Osteocyte (in vitro differentiated cells): ENCODE data around the gene PLEKHO2. TPM values are rescaled to one million over a fixed set of nuclear protein-coding genes. Genes with fewer than 3 reads are reported as not detected.

Experiments used
- DNase-seq: peaks from one replicate; pipeline ENCODE4 v3.0.0; 2021; ENCODE audit warnings: mixed read lengths; ENCODE audit not compliant: unreplicated experiment; ENCODE audit errors: extremely low spot score
- H3K27ac Mint-ChIP-seq: one replicate; pipeline ENCODE4 v1.8.0; 2021; ENCODE audit warnings: mild to moderate bottlenecking, mixed read lengths; ENCODE audit not compliant: unreplicated experiment
- H3K27me3 Mint-ChIP-seq: one replicate; pipeline ENCODE4 v1.8.0; 2021; ENCODE audit warnings: mixed read lengths; ENCODE audit not compliant: unreplicated experiment
- H3K36me3 Mint-ChIP-seq: one replicate; pipeline ENCODE4 v1.8.0; 2021; ENCODE audit warnings: mixed read lengths; ENCODE audit not compliant: unreplicated experiment
- H3K4me1 Mint-ChIP-seq: one replicate; pipeline ENCODE4 v1.8.0; 2021; ENCODE audit warnings: mixed read lengths; ENCODE audit not compliant: unreplicated experiment
- H3K4me3 Mint-ChIP-seq: one replicate; pipeline ENCODE4 v1.8.0; 2021; ENCODE audit warnings: mild to moderate bottlenecking, moderate library complexity, mixed read lengths; ENCODE audit not compliant: unreplicated experiment
- H3K9me3 Mint-ChIP-seq: one replicate; pipeline ENCODE4 v1.8.0; 2021; ENCODE audit warnings: mixed read lengths; ENCODE audit not compliant: unreplicated experiment
- total RNA-seq: library from RNA; stranded (reverse); gene quantifications from 2 replicates; pipeline ENCODE4 v1.2.1, GENCODE V29; 2021
- TF ChIP-seq, protein P1 (sequence below): fragments of 200-600 bp; sonication (generic); IDR thresholded peaks from 2 replicates; pipeline ENCODE4 v1.5.0; 2021; ENCODE audit warnings: antibody characterized with exemption, mild to moderate bottlenecking, moderate library complexity

Gene PLEKHO2
- total RNA-seq, 1 donor from 2014 or later: 24.5 TPM

GRCh38 chr15:64895285-64896065 is 53.8 kb downstream of the PLEKHO2 start:
- no peaks in the 10 kb centered on the region for H3K27me3 Mint-ChIP-seq
- H3K4me1 Mint-ChIP-seq: peaks cover 67% of the 10 kb centered on the region
- TF ChIP-seq, protein P1, sequence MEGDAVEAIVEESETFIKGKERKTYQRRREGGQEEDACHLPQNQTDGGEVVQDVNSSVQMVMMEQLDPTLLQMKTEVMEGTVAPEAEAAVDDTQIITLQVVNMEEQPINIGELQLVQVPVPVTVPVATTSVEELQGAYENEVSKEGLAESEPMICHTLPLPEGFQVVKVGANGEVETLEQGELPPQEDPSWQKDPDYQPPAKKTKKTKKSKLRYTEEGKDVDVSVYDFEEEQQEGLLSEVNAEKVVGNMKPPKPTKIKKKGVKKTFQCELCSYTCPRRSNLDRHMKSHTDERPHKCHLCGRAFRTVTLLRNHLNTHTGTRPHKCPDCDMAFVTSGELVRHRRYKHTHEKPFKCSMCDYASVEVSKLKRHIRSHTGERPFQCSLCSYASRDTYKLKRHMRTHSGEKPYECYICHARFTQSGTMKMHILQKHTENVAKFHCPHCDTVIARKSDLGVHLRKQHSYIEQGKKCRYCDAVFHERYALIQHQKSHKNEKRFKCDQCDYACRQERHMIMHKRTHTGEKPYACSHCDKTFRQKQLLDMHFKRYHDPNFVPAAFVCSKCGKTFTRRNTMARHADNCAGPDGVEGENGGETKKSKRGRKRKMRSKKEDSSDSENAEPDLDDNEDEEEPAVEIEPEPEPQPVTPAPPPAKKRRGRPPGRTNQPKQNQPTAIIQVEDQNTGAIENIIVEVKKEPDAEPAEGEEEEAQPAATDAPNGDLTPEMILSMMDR: no peak
- DNase-seq: no peak
- H3K9me3 Mint-ChIP-seq: no peaks in the 10 kb centered on the region
- no peaks in the 10 kb centered on the region for H3K36me3 Mint-ChIP-seq
- H3K4me3 Mint-ChIP-seq: peak overlapping the region; percentile 14
- peak overlapping the region; percentile 86 for H3K27ac Mint-ChIP-seq

DNA sequence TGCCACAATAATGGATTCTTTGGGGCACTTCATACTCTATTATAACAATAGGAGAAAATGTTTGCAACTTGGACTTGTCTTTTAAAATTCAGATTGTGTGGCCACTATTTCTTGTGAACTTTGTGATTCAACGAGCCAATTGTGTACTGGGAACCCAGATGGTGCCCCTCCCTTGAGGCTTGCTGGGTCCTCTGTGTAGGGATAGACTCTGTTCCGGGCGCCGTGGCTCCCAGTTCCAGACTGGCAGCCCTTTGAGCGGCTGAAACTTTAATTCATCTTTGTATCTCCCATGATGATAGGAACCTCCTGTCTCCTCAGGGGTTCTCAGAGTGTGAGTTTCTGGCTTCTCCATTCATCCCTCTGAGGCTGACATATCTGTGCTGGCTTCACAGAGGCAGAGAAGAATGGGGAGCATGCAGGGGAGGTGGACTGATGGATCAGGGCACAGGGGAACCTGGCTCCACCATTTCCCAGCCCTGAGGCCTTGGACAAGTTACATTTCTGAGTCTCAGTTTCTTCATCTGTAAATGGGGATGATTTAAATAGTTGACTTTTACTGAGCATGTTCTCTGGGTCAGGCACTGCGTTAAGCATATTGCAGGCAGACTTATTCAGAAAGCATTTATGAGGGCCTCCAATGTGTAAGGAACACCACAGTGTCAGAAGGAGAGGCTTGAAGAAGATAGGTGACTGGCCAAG is 54.8 kb downstream of the PLEKHO2 start:
- H3K4me1 Mint-ChIP-seq: peaks cover 67% of the 10 kb centered on the region
- TF ChIP-seq, protein P1: no peak

GRCh38 chr15:64897345-64897985 is 55.8 kb downstream of the PLEKHO2 start:
- H3K4me3 Mint-ChIP-seq: no peak overlapping the region
- TF ChIP-seq, protein P1: no peak
- H3K4me1 Mint-ChIP-seq: peaks cover 62% of the 10 kb centered on the region
- no peaks in the 10 kb centered on the region for H3K9me3 Mint-ChIP-seq
- no peaks in the 10 kb centered on the region for H3K36me3 Mint-ChIP-seq
- no peak for DNase-seq
- no peaks in the 10 kb centered on the region for H3K27me3 Mint-ChIP-seq
- peak overlapping the region; percentile 86 for H3K27ac Mint-ChIP-seq

More for the DNA sequence above, 54.8 kb downstream of the PLEKHO2 start:
- Mint-ChIP-seq H3K27ac (peak overlapping the region; percentile 86), H3K36me3 (no peaks in the 10 kb centered on the region), H3K27me3 (no peaks in the 10 kb centered on the region), H3K4me3 (no peak overlapping the region), H3K9me3 (no peaks in the 10 kb centered on the region)
- no peak for DNase-seq

GRCh38 chr15:64898406-64898805 is 56.7 kb downstream of the PLEKHO2 start:
- no peaks in the 10 kb centered on the region for H3K27me3 Mint-ChIP-seq
- H3K4me1 Mint-ChIP-seq: peaks cover 62% of the 10 kb centered on the region
- no peaks in the 10 kb centered on the region for H3K36me3 Mint-ChIP-seq
- TF ChIP-seq, protein P1: no peak
- no peak for DNase-seq
- H3K9me3 Mint-ChIP-seq: no peaks in the 10 kb centered on the region
- H3K27ac Mint-ChIP-seq: peak overlapping the region; percentile 86
- H3K4me3 Mint-ChIP-seq: no peak overlapping the region

- TF ChIP-seq, protein P1: no peak
- Mint-ChIP-seq H3K36me3 (no peaks in the 10 kb centered on the region), H3K27me3 (no peaks in the 10 kb centered on the region), H3K4me3 (no peak overlapping the region), H3K27ac (no peak overlapping the region), H3K9me3 (peaks cover under 1% of the 10 kb centered on the region), H3K4me1 (peaks cover 46% of the 10 kb centered on the region)
- DNase-seq: no peak
Measured at GRCh38 chr15:64901141-64901540, 59.4 kb downstream of the PLEKHO2 start.
